K562 (cell line): ENCODE measurements around the gene PSEN1. TPM values are rescaled to one million over a fixed set of nuclear protein-coding genes. Genes with fewer than 3 reads are reported as not detected.

Source experiments
- ATAC-seq: fragments of 200-7000 bp; cut with Tn5 transposase; 3 replicates; pipeline ENCODE4 v1.9.1; 2020; ENCODE audit warnings: moderate library complexity
- BruUV-seq: library from RNA; stranded (reverse); fragments of 400-500 nt; replicated peaks from 2 replicates; lab custom pipeline; 2021; lab: Mats Ljungman, UMichigan
- CTCF ChIA-PET: fragments of 300-600 bp; formaldehyde crosslinking; extraction: SDS; loops from one replicate; lab custom pipeline; 2021; ENCODE audit warnings: low intra/inter-chr PET ratio; lab: Yijun Ruan, JAX
- POLR2A ChIA-PET: fragments of 300-600, 350-650 bp; sonication (Branson Sonifier 250); formaldehyde crosslinking; extraction: SDS; loops from one replicate; lab custom pipeline; 2021; ENCODE audit warnings: antibody characterized with exemption, inconsistent platforms; lab: Yijun Ruan, JAX
- DNase-seq, 4 experiments: peaks; one replicate each; pipeline versions ENCODE4 v3.0.0 to v3.0.0-alpha.2; 2011 to 2018; ENCODE audit warnings: low spot score in 3 of 4, mixed read lengths in 3 of 4; ENCODE audit errors: extremely low read depth in 1 of 4
- FAIRE-seq: peaks from 2 replicates; lab custom pipeline; 2011; peaks lifted over from hg19 to GRCh38; lab: Jason Lieb, UNC
- H2AFZ ChIP-seq: 2 replicates; pipeline ENCODE4 v1.6.0; 2011; ENCODE audit warnings: low read depth, low read length, control low read depth, inconsistent platforms
- H3K27ac ChIP-seq: fragments of 200-600 bp; 3 replicates; pipeline ENCODE4 v1.8.0; 2011; ENCODE audit warnings: low read depth, mild to moderate bottlenecking, control low read depth, inconsistent platforms, low read length, moderate library complexity, mixed read lengths; ENCODE audit errors: extremely low read depth
- H3K27me3 ChIP-seq, 2 experiments: fragments of 300-600 bp in 1 of 2; 2 replicates in 1 of 2; 3 replicates in 1 of 2; pipeline versions ENCODE4 v1.6.0 to v1.8.0; 2011; ENCODE audit warnings: inconsistent platforms in 2 of 2, low read length in 2 of 2, mild to moderate bottlenecking in 1 of 2, mixed read lengths in 1 of 2, moderate library complexity in 1 of 2; ENCODE audit not compliant: control insufficient read depth in 2 of 2, insufficient read depth in 2 of 2
- H3K36me3 ChIP-seq: fragments of 300-600 bp; 3 replicates; pipeline ENCODE4 v1.8.0; 2011; ENCODE audit warnings: mild to moderate bottlenecking, low read length, inconsistent platforms; ENCODE audit not compliant: control insufficient read depth, insufficient read depth
- H3K4me1 ChIP-seq, 2 experiments: fragments of 200-600 bp in 1 of 2; replicated peaks in 1 of 2; 2 replicates in 1 of 2; 3 replicates in 1 of 2; pipeline versions ENCODE4 v1.5.1 to v1.8.0; 2011; ENCODE audit warnings: inconsistent platforms in 2 of 2, low read length in 2 of 2, mild to moderate bottlenecking in 1 of 2, mixed read lengths in 1 of 2, moderate library complexity in 1 of 2; ENCODE audit not compliant: control insufficient read depth in 2 of 2, insufficient read depth in 2 of 2
- H3K4me2 ChIP-seq: 2 replicates; pipeline ENCODE4 v1.6.1; 2011; ENCODE audit warnings: low read length, control low read depth, inconsistent platforms, mixed read lengths; ENCODE audit not compliant: insufficient read depth
- H3K4me3 ChIP-seq: fragments of 200-600 bp; sonication (generic), shearing (Covaris generic); 2 replicates; pipeline ENCODE4 v1.5.1; 2016; ENCODE audit warnings: control low read depth, inconsistent platforms
- H3K79me2 ChIP-seq: fragments of 200-600 bp; 3 replicates; pipeline ENCODE4 v1.8.0; 2011; ENCODE audit warnings: low read length, inconsistent platforms; ENCODE audit not compliant: control insufficient read depth, insufficient read depth
- H3K9ac ChIP-seq, 2 experiments: 2 replicates each; pipeline versions ENCODE4 v1.6.0 to v1.6.1; 2011; ENCODE audit warnings: low read depth in 2 of 2, low read length in 2 of 2, control low read depth in 1 of 2, inconsistent platforms in 1 of 2, mild to moderate bottlenecking in 1 of 2, mixed read lengths in 1 of 2; ENCODE audit not compliant: insufficient read depth in 1 of 2
- H3K9me1 ChIP-seq: one replicate; pipeline ENCODE4 v1.6.0; 2011; ENCODE audit warnings: inconsistent platforms, mild to moderate bottlenecking, low read length, moderate library complexity; ENCODE audit not compliant: control insufficient read depth, insufficient read depth
- H3K9me3 ChIP-seq: replicated peaks from 2 replicates; pipeline ENCODE4 v1.5.1; 2011; ENCODE audit warnings: low read depth, low read length, inconsistent platforms; ENCODE audit not compliant: control insufficient read depth, insufficient read depth
- H4K20me1 ChIP-seq: replicated peaks from 2 replicates; pipeline ENCODE4 v1.6.1; 2011; ENCODE audit warnings: low read length, inconsistent platforms, mixed read lengths; ENCODE audit not compliant: control insufficient read depth, insufficient read depth
- ETV1 ChIP-seq: fragments of 450-650 bp; conservative IDR thresholded peaks from 2 replicates; pipeline ENCODE4 v1.6.1; 2016; ENCODE audit warnings: missing genetic modification characterization, control low read depth, low read depth, missing compliant biosample characterization
- ILF3 ChIP-seq: fragments of 450-650 bp; IDR thresholded peaks from 2 replicates; pipeline ENCODE4 v1.6.1; 2018; ENCODE audit warnings: antibody characterized with exemption, mild to moderate bottlenecking, moderate library complexity, borderline replicate concordance
- RHOXF2B ChIP-seq: fragments of 250-450 bp; sonication (Bioruptor Pico); conservative IDR thresholded peaks from 2 replicates; pipeline ENCODE4 v1.5.1; 2021
- TEAD2 ChIP-seq: fragments of 450-650 bp; IDR thresholded peaks from 2 replicates; pipeline ENCODE4 v1.6.1; 2016; ENCODE audit warnings: missing genetic modification characterization, control low read depth, missing compliant biosample characterization
- TRIM28 ChIP-seq: fragments of 450-650 bp; IDR thresholded peaks from 2 replicates; pipeline ENCODE4 v1.6.1; 2017
- ZBTB1 ChIP-seq: sonication (generic); formaldehyde crosslinking; IDR thresholded peaks from 2 replicates; pipeline ENCODE4 v1.8.1; 2023; ENCODE audit warnings: missing genetic modification reagents, low read depth, mild to moderate bottlenecking, borderline replicate concordance
- ZNF444 ChIP-seq: fragments of 250-450 bp; sonication (Bioruptor Pico); IDR thresholded peaks from 2 replicates; pipeline ENCODE4 v1.4.0; 2020; ENCODE audit warnings: mild to moderate bottlenecking, moderate library complexity
- ZNF79 ChIP-seq: fragments of 250-450 bp; sonication (Bioruptor Pico); IDR thresholded peaks from 2 replicates; pipeline ENCODE4 v1.4.0; 2020; ENCODE audit warnings: low read depth, mild to moderate bottlenecking, moderate library complexity
- WGBS: fragments of 100-300 bp; shearing (Covaris generic); methylation state at CpG from one replicate; pipeline ENCODE4 v1.1.6; 2016; ENCODE audit warnings: low coverage, mixed read lengths; ENCODE audit not compliant: insufficient coverage; ENCODE audit errors: missing lambda C conversion rate; 5-methylcytosine and 5-hydroxymethylcytosine counted together
- in situ Hi-C: fragments of 300-500 bp; cut with MboI; formaldehyde crosslinking; loops from 4 replicates; pipeline ENCODE4 v1.15.0; 2018; ENCODE audit warnings: inconsistent platforms, mixed read lengths
- intact Hi-C: fragments of 100-400 bp; cut with micrococcal nuclease; formaldehyde crosslinking; loops from 2 replicates; pipeline ENCODE4 v1.14.2; 2022
- polyA plus RNA-seq, 8 experiments: library from polyadenylated mRNA; depleted of rRNA in 4 of 8; stranded (reverse) in 5 of 8; unstranded in 3 of 8; fragments of >200 nt; fragmentation: Nextera tagmentation in 2 of 8; fragmentation: Illumina TruSeq in 1 of 8; extraction: Ambion mirVana in 2 of 8; extraction: Trizol in 1 of 8; gene quantifications; 2 replicates each; pipeline versions ENCODE4 v1.2.1 to v1.2.3, GENCODE V29; 2011 to 2014; ENCODE audit warnings: inconsistent platforms in 1 of 8, missing spikeins in 1 of 8
- total RNA-seq, 7 experiments: library from RNA; depleted of rRNA in 6 of 7; stranded (reverse); fragments of >200 nt in 6 of 7; fragmentation: Illumina TruSeq in 2 of 7; extraction: Trizol in 2 of 7; gene quantifications; 2 replicates each; pipeline versions ENCODE4 v1.2.1 to v1.2.3, GENCODE V29; 2011 to 2021; ENCODE audit warnings: low replicate concordance in 1 of 7

Gene PSEN1
- total and polyA plus RNA-seq, 9 of the 15 experiments (the other 6 are each of a cell fraction or from before 2014, with no cell fraction given), result 6.5 to 25.2 (median 14.3) TPM

- Histone ChIP-seq H3K4me3 (no peak overlapping the region), H3K9ac (no peak overlapping the region), H2AFZ (no peak overlapping the region), H3K4me2 (no peak overlapping the region), H3K9me3 (no peaks in the 10 kb centered on the region), H3K36me3 (peaks cover 36% of the 10 kb centered on the region; the same call in 2 of the 3 replicates), H3K27ac (no peak overlapping the region), H4K20me1 (no peaks in the 10 kb centered on the region), H3K4me1 (peaks cover 0 to 4% of the 10 kb centered on the region in 2 experiments; a peak in 2 of 5 replicates), H3K79me2 (no peaks in the 10 kb centered on the region), H3K27me3 (no peaks in the 10 kb centered on the region), H3K9me1 (no peaks in the 10 kb centered on the region)
- no peak for TF ChIP-seq TEAD2
- TF ChIP-seq TRIM28, result no peak
- no peak for TF ChIP-seq ZNF79
- TF ChIP-seq ILF3, result no peak
- no peak for TF ChIP-seq RHOXF2B
- no peak for TF ChIP-seq ZBTB1 (CRISPR knock-in tag)
- POLR2A ChIA-PET, result no interaction called here
- WGBS, result 81% methylated on average over 11 of the region's 11 CpGs
- FAIRE-seq (no peak), DNase-seq (no peak), ATAC-seq (no peak)
- intact Hi-C loops, result loop anchor here (5.0 kb wide), 1 partner anchor 302 kb away; no protein-coding TSS in a partner anchor
- no TSS peak for BruUV-seq
- CTCF ChIA-PET, result no interaction called here
- in situ Hi-C loops, result no loop called here
Measured at GRCh38 chr14:73170686-73171085, 34.4 kb downstream of the PSEN1 start.

GRCh38 chr14:73172500-73172899 lies 36.2 kb downstream of the PSEN1 start:
- no peak overlapping the region for H3K4me3 ChIP-seq
- no peak overlapping the region for H2AFZ ChIP-seq
- FAIRE-seq, result no peak
- H3K27me3 ChIP-seq, result no peaks in the 10 kb centered on the region
- no peak overlapping the region for H3K4me2 ChIP-seq
- H3K9me1 ChIP-seq, result no peaks in the 10 kb centered on the region
- no peak for DNase-seq
- H3K9ac ChIP-seq, result no peak overlapping the region
- whole genome bisulfite sequencing, result 58% methylated on average over 3 of the region's 3 CpGs
- in situ Hi-C loops, result no loop called here
- no peaks in the 10 kb centered on the region for H3K79me2 ChIP-seq
- no TSS peak for BruUV-seq
- intact Hi-C loops, result loop anchor here (5.0 kb wide), 1 partner anchor 300 kb away; no protein-coding TSS in a partner anchor
- no peak for ATAC-seq
- TF ChIP-seq ETV1 (tag) (no peak), ZNF444 (no peak), ZBTB1 (CRISPR knock-in tag) (no peak)
- H3K27ac ChIP-seq, result no peak overlapping the region
- H3K36me3 ChIP-seq, result peaks cover 45% of the 10 kb centered on the region; the same call in 2 of the 3 replicates
- POLR2A ChIA-PET, result no interaction called here
- no peaks in the 10 kb centered on the region for H3K9me3 ChIP-seq
- peaks cover 0 to 4% of the 10 kb centered on the region in 2 experiments; a peak in 2 of 5 replicates for H3K4me1 ChIP-seq
- CTCF ChIA-PET, result interaction anchor here (0.6 to 1.3 kb wide), 2 partner anchors 265 to 300 kb away, joined by 3 to 6 read pairs; no protein-coding TSS in a partner anchor
- no peaks in the 10 kb centered on the region for H4K20me1 ChIP-seq
